ENCODE results near the gene GNG7. TPM values are rescaled to one million over a fixed set of nuclear protein-coding genes. Genes with fewer than 3 reads are reported as not detected.

Gene GNG7
- total RNA-seq, 2 donors from 2014 or later: 2.1 to 4.5 TPM

GRCh38 chr19:2732883-2733282 is 30.4 kb upstream of the GNG7 start:
- peaks cover 1% of the 10 kb centered on the region for H3K27me3 Mint-ChIP-seq
- H3K36me3 Mint-ChIP-seq (ENCODE audit: low read depth): peaks cover 2% of the 10 kb centered on the region
- H3K4me1 Mint-ChIP-seq: peaks cover 2% of the 10 kb centered on the region
- H3K27ac Mint-ChIP-seq: no peak overlapping the region
- ATAC-seq (no peak), DNase-seq (no peak)
- no peak overlapping the region for H3K4me3 Mint-ChIP-seq
- H3K9me3 ChIP-seq (ENCODE audit: control insufficient read depth, low read length, poor library complexity, severe bottlenecking): no peaks in the 10 kb centered on the region

DNA sequence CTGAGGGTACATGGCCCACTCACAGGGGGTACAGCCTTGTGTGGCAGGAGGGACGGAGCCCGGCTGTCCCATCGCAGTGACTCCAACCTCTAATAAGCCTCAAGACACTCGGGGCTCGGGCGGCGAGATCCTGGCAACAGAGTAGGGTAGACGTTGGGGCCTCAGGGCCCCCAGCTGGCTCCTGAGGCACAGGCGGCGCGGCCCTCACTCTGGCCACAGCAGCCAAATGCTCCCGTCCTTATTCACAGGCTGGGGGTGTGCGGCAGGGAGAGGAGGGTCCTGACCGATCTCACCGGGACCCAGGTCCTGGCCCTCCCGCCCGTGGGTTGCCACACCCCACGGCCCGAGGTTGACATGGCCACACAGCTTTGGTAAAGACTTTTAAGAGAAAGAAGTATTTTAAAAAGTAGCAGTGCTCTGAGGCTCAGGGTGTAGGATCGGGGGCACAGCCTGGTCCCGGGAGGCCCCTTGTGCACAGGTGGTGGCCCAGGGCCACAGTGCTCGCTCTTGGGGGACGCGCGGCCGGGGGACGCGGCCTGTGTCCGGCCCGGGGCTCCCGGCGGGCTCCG is 29.7 kb upstream of the GNG7 start:
- ATAC-seq: no peak
- peaks cover 5% of the 10 kb centered on the region for H3K27me3 Mint-ChIP-seq
- H3K27ac Mint-ChIP-seq: no peak overlapping the region
- no peaks in the 10 kb centered on the region for H3K9me3 ChIP-seq (ENCODE audit: control insufficient read depth, low read length, poor library complexity, severe bottlenecking)
- DNase-seq: no peak
- H3K4me1 Mint-ChIP-seq: peaks cover 2% of the 10 kb centered on the region
- peaks cover 2% of the 10 kb centered on the region for H3K36me3 Mint-ChIP-seq (ENCODE audit: low read depth)
- H3K4me3 Mint-ChIP-seq: no peak overlapping the region

DNA sequence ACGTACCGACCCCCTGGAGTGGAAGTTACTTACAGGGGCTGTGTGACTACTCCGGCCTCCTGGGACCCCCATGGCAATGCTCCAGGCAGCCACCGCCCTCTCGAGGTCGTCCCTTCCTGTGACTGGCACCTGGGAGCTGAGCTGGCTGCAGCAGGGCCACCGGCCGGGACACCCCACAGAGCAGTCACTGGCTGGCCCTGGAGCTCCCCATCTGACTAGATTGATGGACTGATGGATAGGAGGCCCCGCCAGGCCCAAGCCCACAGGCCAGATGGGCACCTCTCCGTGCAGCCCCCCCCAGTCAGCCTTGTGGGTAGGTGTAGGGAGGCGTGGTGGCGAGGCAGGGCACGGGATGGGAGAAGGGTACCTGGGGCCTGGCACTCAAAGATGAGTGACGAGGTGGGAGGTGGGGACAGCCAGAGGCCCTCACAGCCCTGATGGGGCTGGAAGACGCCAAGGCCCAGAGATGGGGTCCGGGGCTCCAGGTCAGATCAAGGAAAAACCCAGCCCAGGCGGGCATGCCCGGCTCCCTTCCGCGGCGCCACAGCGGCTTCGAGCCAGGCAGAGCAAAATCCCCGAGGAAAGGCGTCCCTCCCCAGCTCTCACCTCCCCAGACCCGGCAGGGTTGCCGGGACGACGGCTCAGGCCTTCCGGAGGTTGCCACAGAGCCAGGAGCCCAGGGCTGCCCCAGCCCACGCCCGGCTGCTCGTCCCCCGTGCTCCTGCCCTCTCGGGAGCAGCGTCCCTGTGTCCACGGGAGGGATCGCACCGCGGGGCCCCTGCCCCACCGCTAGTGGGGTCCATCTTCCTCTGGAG is 28.9 kb upstream of the GNG7 start:
- no peaks in the 10 kb centered on the region for H3K4me1 Mint-ChIP-seq
- no peak for ATAC-seq
- H3K27ac Mint-ChIP-seq: no peak overlapping the region

DNA sequence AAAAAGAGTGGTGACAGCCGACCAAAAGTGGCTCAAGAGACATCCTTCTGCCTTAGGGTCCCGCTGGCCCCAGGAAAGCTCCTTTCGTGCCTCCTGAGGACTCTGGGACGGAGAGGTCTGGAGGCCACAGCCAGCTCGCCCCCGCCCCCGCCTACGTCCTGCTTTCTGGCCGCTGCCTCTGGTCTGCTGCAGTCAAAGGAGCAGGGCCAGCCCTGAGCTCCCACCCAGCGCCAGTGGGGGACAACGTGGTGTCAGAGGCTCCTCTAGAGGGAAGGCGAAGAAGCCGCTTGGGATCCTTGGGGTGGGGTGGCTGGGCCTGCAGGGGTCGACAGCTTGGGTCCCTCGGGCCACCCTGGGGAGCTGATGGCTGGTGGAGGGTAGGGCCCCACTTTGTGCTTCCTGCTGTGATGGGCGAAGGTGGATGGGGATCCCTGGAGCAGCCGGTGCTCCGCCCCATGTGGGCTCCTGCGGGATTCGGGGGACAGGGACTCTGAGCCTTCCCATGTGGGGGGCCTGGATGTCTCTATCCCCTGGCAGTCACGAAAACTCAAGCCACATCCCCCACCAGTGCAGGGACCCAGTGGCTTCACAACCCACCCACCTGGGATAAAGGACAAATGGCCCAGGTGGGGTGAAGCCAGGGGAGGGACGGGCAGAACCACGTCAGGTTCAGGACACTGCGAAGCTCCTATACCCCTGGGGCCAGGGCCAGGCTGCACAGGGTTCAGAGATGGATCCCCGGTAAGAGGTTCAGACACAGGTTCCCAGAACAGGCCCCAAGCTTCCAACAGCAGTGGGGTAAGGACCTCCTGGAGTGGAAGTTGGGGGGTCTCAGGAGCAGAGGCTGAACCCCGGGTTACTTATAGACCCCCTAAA is 27.7 kb upstream of the GNG7 start:
- ATAC-seq (no peak), DNase-seq (no peak)
- Mint-ChIP-seq H3K4me1 (no peaks in the 10 kb centered on the region), H3K4me3 (no peak overlapping the region), H3K36me3 (ENCODE audit: low read depth) (peaks cover 2% of the 10 kb centered on the region), H3K27ac (no peak overlapping the region), H3K27me3 (peaks cover 15% of the 10 kb centered on the region)
- H3K9me3 ChIP-seq (ENCODE audit: control insufficient read depth, low read length, poor library complexity, severe bottlenecking): no peaks in the 10 kb centered on the region

More for the DNA sequence above, 28.9 kb upstream of the GNG7 start:
- no peaks in the 10 kb centered on the region for H3K9me3 ChIP-seq (ENCODE audit: control insufficient read depth, low read length, poor library complexity, severe bottlenecking)
- Mint-ChIP-seq H3K27me3 (peaks cover 7% of the 10 kb centered on the region), H3K36me3 (ENCODE audit: low read depth) (peaks cover 2% of the 10 kb centered on the region), H3K4me3 (no peak overlapping the region)
- no peak for DNase-seq

DNA sequence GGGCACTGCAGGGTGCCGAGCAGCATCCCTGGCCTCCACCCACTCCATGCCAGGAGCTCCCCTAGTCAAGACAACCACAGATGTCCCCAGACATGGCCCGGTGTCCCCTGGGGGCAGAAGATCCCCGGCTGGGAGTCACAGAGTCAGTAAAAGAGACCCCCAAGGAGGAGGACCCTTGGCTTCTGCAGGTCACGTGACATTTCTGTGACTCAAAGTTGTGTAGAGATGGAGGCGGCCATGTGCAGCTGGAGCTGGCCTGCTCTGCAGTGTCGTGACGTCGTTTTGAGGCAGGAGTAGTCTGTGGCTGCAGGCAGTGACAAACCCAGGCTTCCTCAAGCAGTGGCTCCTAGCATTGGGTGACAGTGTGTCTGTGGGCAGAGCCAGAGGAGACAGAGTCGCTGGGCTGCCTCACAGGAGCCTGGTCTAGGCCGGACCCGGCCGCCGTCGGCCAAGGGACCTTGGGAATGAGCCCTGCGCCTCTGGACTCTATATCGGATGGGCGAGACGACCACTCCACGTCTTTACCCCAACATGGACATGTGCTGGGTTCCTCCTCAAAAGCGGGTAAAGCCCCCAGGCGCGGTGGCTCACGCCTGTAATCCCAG is 26.4 kb upstream of the GNG7 start:
- peaks cover 23% of the 10 kb centered on the region for H3K27me3 Mint-ChIP-seq
- no peak overlapping the region for H3K4me3 Mint-ChIP-seq
- H3K27ac Mint-ChIP-seq: no peak overlapping the region
- peaks cover 4% of the 10 kb centered on the region for H3K36me3 Mint-ChIP-seq (ENCODE audit: low read depth)
- no peak for DNase-seq
- H3K9me3 ChIP-seq (ENCODE audit: control insufficient read depth, low read length, poor library complexity, severe bottlenecking): no peaks in the 10 kb centered on the region
- no peak for ATAC-seq
- no peaks in the 10 kb centered on the region for H3K4me1 Mint-ChIP-seq

GRCh38 chr19:2727640-2727944 is 25.1 kb upstream of the GNG7 start:
- Mint-ChIP-seq H3K36me3 (ENCODE audit: low read depth) (peaks cover 3% of the 10 kb centered on the region), H3K27ac (no peak overlapping the region), H3K4me1 (no peaks in the 10 kb centered on the region), H3K4me3 (no peak overlapping the region), H3K27me3 (peaks cover 29% of the 10 kb centered on the region)
- DNase-seq (no peak), ATAC-seq (no peak)
- H3K9me3 ChIP-seq (ENCODE audit: control insufficient read depth, low read length, poor library complexity, severe bottlenecking): no peaks in the 10 kb centered on the region

- peaks cover 29% of the 10 kb centered on the region for H3K27me3 Mint-ChIP-seq
- H3K4me3 Mint-ChIP-seq: no peak overlapping the region
- ATAC-seq (no peak), DNase-seq (no peak)
- H3K27ac Mint-ChIP-seq: no peak overlapping the region
- H3K4me1 Mint-ChIP-seq: no peaks in the 10 kb centered on the region
- peaks cover 3% of the 10 kb centered on the region for H3K36me3 Mint-ChIP-seq (ENCODE audit: low read depth)
- no peaks in the 10 kb centered on the region for H3K9me3 ChIP-seq (ENCODE audit: control insufficient read depth, low read length, poor library complexity, severe bottlenecking)
Measured at GRCh38 chr19:2726904-2727639, 24.6 kb upstream of the GNG7 start.

GRCh38 chr19:2726160-2726855 is 23.8 kb upstream of the GNG7 start:
- Mint-ChIP-seq H3K36me3 (ENCODE audit: low read depth) (peaks cover 3% of the 10 kb centered on the region), H3K4me3 (peak overlapping the region; percentile 33), H3K27me3 (peaks cover 29% of the 10 kb centered on the region), H3K27ac (no peak overlapping the region), H3K4me1 (no peaks in the 10 kb centered on the region)
- no peak for DNase-seq
- H3K9me3 ChIP-seq (ENCODE audit: control insufficient read depth, low read length, poor library complexity, severe bottlenecking): no peaks in the 10 kb centered on the region
- no peak for ATAC-seq

GRCh38 chr19:2724148-2724557 is 21.7 kb upstream of the GNG7 start:
- Mint-ChIP-seq H3K4me1 (peaks cover 2% of the 10 kb centered on the region), H3K36me3 (ENCODE audit: low read depth) (peaks cover 3% of the 10 kb centered on the region), H3K27me3 (peaks cover 34% of the 10 kb centered on the region), H3K4me3 (no peak overlapping the region), H3K27ac (no peak overlapping the region)
- no peak for ATAC-seq
- H3K9me3 ChIP-seq (ENCODE audit: control insufficient read depth, low read length, poor library complexity, severe bottlenecking): no peaks in the 10 kb centered on the region
- no peak for DNase-seq

DNA sequence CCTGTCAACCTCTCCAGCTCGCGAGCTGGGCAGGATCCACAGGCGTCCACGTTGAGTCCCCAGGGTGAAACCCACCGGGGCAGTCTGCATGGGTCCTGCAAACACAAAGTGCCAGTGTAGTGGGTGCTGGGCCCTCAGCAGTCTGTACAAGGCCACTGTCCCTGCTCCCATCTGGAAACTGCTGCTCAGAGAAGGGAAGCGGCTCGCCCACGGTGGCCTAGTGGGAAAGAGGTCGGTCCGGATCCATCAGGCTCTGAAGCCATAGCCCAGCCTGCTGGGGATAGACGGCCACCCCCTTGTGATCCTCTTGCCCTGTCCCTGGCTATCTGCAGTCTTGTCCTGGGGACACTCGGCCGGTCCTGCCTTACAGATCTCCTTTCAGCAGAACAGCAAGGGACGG is 21.3 kb upstream of the GNG7 start:
- DNase-seq (no peak), ATAC-seq (no peak)

DNA sequence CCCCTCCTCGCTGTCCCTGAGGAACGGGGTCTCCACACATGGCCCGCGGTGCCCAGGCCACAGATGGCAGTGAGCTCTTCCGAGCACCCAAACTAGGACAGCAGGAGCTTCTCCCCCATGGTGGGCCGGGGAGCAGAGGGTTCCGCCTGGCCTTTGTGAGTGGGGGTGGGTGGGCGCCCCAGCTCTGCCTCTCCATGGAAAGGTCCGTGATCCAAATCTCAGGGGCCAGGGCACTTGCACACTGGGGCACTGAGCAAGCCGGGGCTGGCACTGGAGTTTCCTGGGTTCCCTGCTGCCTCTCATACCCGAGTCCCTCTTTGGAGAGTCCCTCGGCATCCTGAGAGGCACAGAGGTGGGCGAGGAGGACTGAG is 20.8 kb upstream of the GNG7 start:
- peaks cover 3% of the 10 kb centered on the region for H3K36me3 Mint-ChIP-seq (ENCODE audit: low read depth)
- no peak for ATAC-seq
- peaks cover 35% of the 10 kb centered on the region for H3K27me3 Mint-ChIP-seq
- peaks cover 2% of the 10 kb centered on the region for H3K4me1 Mint-ChIP-seq
- no peaks in the 10 kb centered on the region for H3K9me3 ChIP-seq (ENCODE audit: control insufficient read depth, low read length, poor library complexity, severe bottlenecking)
- no peak overlapping the region for H3K27ac Mint-ChIP-seq
- DNase-seq: no peak
- H3K4me3 Mint-ChIP-seq: no peak overlapping the region

More for the DNA sequence above, 21.3 kb upstream of the GNG7 start:
- Mint-ChIP-seq H3K27me3 (peaks cover 34% of the 10 kb centered on the region), H3K4me3 (no peak overlapping the region), H3K27ac (no peak overlapping the region), H3K4me1 (peaks cover 2% of the 10 kb centered on the region), H3K36me3 (ENCODE audit: low read depth) (peaks cover 3% of the 10 kb centered on the region)
- no peaks in the 10 kb centered on the region for H3K9me3 ChIP-seq (ENCODE audit: control insufficient read depth, low read length, poor library complexity, severe bottlenecking)

GRCh38 chr19:2722541-2723344 is 20.2 kb upstream of the GNG7 start:
- peaks cover 3% of the 10 kb centered on the region for H3K36me3 Mint-ChIP-seq (ENCODE audit: low read depth)

More at GRCh38 chr19:2722541-2723344, 20.2 kb upstream of the GNG7 start:
- ATAC-seq (no peak), DNase-seq (no peak)
- H3K27me3 Mint-ChIP-seq: peaks cover 38% of the 10 kb centered on the region
- peaks cover 2% of the 10 kb centered on the region for H3K4me1 Mint-ChIP-seq
- H3K9me3 ChIP-seq (ENCODE audit: control insufficient read depth, low read length, poor library complexity, severe bottlenecking): no peaks in the 10 kb centered on the region
- H3K27ac Mint-ChIP-seq: no peak overlapping the region
- H3K4me3 Mint-ChIP-seq: peak overlapping the region; percentile 57
